Smooth muscle cell (in vitro differentiated cells): Measurements from ENCODE around the gene KLRC4. TPM values are rescaled to one million over a fixed set of nuclear protein-coding genes. Genes with fewer than 3 reads are reported as not detected.

Experiments
- DNase-seq: peaks from one replicate; lab custom pipeline; 2025; ENCODE audit not compliant: unreplicated experiment; lab: John Stamatoyannopoulos, UW
- H2AFZ ChIP-seq: fragments of 200-600 bp; sonication (generic); 2 replicates; pipeline ENCODE4 v1.6.0; 2016; ENCODE audit warnings: antibody characterized with exemption, low read depth, mild to moderate bottlenecking
- H3F3A ChIP-seq: fragments of 200-600 bp; sonication (generic); 2 replicates; pipeline ENCODE4 v1.6.0; 2017; ENCODE audit warnings: antibody characterized with exemption, low read depth
- H3K27ac ChIP-seq: fragments of 200-600 bp; sonication (generic); 2 replicates; pipeline ENCODE4 v1.5.1; 2016; ENCODE audit warnings: low read depth, mild to moderate bottlenecking
- H3K27me3 ChIP-seq: fragments of 200-600 bp; sonication (generic); 2 replicates; pipeline ENCODE4 v1.6.1; 2016; ENCODE audit warnings: low read depth, mild to moderate bottlenecking
- H3K36me3 ChIP-seq: fragments of 200-600 bp; sonication (generic); 2 replicates; pipeline ENCODE4 v1.5.1; 2016; ENCODE audit warnings: low read depth
- H3K4me1 ChIP-seq: fragments of 200-600 bp; sonication (generic); 2 replicates; pipeline ENCODE4 v1.5.1; 2016; ENCODE audit warnings: low read depth
- H3K4me2 ChIP-seq: fragments of 200-600 bp; sonication (generic); 2 replicates; pipeline ENCODE4 v1.6.0; 2016; ENCODE audit warnings: mild to moderate bottlenecking
- H3K4me3 ChIP-seq: fragments of 200-600 bp; sonication (generic); 2 replicates; pipeline ENCODE4 v1.5.1; 2016; ENCODE audit warnings: mild to moderate bottlenecking
- H3K79me2 ChIP-seq: fragments of 200-600 bp; sonication (generic); 2 replicates; pipeline ENCODE4 v1.6.0; 2016; ENCODE audit warnings: low read depth, mild to moderate bottlenecking
- H3K9ac ChIP-seq: fragments of 200-600 bp; sonication (generic); 2 replicates; pipeline ENCODE4 v1.6.0; 2016; ENCODE audit warnings: low read depth
- H3K9me3 ChIP-seq: fragments of 200-600 bp; sonication (generic); replicated peaks from 2 replicates; pipeline ENCODE4 v1.5.1; 2016; ENCODE audit warnings: low read depth
- H4K20me1 ChIP-seq: fragments of 200-600 bp; sonication (generic); 2 replicates; pipeline ENCODE4 v1.6.0; 2016; ENCODE audit warnings: low read depth
- CTCF ChIP-seq: fragments of 200-600 bp; sonication (generic); IDR thresholded peaks from 2 replicates; pipeline ENCODE4 v1.5.1; 2017; ENCODE audit warnings: borderline replicate concordance, mild to moderate bottlenecking, antibody characterized with exemption; ENCODE audit not compliant: insufficient read depth, poor library complexity, severe bottlenecking
- whole genome bisulfite sequencing: methylation state at CpG from one replicate; pipeline ENCODE4 v1.1.7; 2016; ENCODE audit warnings: low lambda C conversion rate; 5-methylcytosine and 5-hydroxymethylcytosine counted together
- polyA plus RNA-seq: library from polyadenylated mRNA; unstranded; fragments of >200 nt; fragmentation: Nextera tagmentation; extraction: Ambion mirVana; gene quantifications from 2 replicates; pipeline ENCODE4 v1.2.1, GENCODE V29; 2016
- total RNA-seq: library from RNA; depleted of rRNA; stranded (reverse); fragments of >200 nt; gene quantifications from 2 replicates; pipeline ENCODE4 v1.2.3, GENCODE V29; 2014

KLRC4 gene
- total and polyA plus RNA-seq, 2 experiments from 2014 or later = not detected

- Histone ChIP-seq H3K79me2 (no peaks in the 10 kb centered on the region), H3K4me1 (no peaks in the 10 kb centered on the region), H3K4me3 (no peak overlapping the region), H3K27me3 (no peaks in the 10 kb centered on the region), H3K9me3 (no peaks in the 10 kb centered on the region), H4K20me1 (no peaks in the 10 kb centered on the region), H3K9ac (no peak overlapping the region), H3K4me2 (no peak overlapping the region), H3F3A (no peaks in the 10 kb centered on the region), H3K36me3 (no peaks in the 10 kb centered on the region), H3K27ac (no peak overlapping the region), H2AFZ (no peak overlapping the region)
- 87% methylated on average over 3 of the region's 3 CpGs for WGBS
- no peak for TF ChIP-seq CTCF
- DNase-seq = no peak
Observed at GRCh38 chr12:10408842-10409241, 715 bp downstream of the KLRC4 start.

- WGBS = 92% methylated on average over 4 of the region's 4 CpGs
- Histone ChIP-seq H3K36me3 (no peaks in the 10 kb centered on the region), H3K4me3 (no peak overlapping the region), H2AFZ (no peak overlapping the region), H3K27ac (no peak overlapping the region), H4K20me1 (no peaks in the 10 kb centered on the region), H3K79me2 (no peaks in the 10 kb centered on the region), H3K27me3 (no peaks in the 10 kb centered on the region), H3F3A (no peaks in the 10 kb centered on the region), H3K4me2 (no peak overlapping the region), H3K9ac (no peak overlapping the region), H3K9me3 (no peaks in the 10 kb centered on the region), H3K4me1 (no peaks in the 10 kb centered on the region)
- TF ChIP-seq CTCF = no peak
- no peak for DNase-seq
Observed at GRCh38 chr12:10406725-10407124, 2.8 kb downstream of the KLRC4 start.

GRCh38 chr12:10405294-10405693 is 4.3 kb downstream of the KLRC4 start:
- no peaks in the 10 kb centered on the region for H3K79me2 ChIP-seq
- no peak for TF ChIP-seq CTCF
- H3K4me3 ChIP-seq = no peak overlapping the region

GRCh38 chr12:10404798-10405197 is 4.8 kb downstream of the KLRC4 start:
- Histone ChIP-seq H3K27ac (no peak overlapping the region), H3K4me2 (no peak overlapping the region), H3K9ac (no peak overlapping the region), H3K9me3 (no peaks in the 10 kb centered on the region), H3K36me3 (no peaks in the 10 kb centered on the region), H3K27me3 (no peaks in the 10 kb centered on the region), H4K20me1 (no peaks in the 10 kb centered on the region), H3K4me1 (no peaks in the 10 kb centered on the region), H3K79me2 (no peaks in the 10 kb centered on the region), H3K4me3 (no peak overlapping the region), H2AFZ (no peak overlapping the region), H3F3A (no peaks in the 10 kb centered on the region)
- no peak for TF ChIP-seq CTCF
- no peak for DNase-seq

More at GRCh38 chr12:10405294-10405693, 4.3 kb downstream of the KLRC4 start:
- no peaks in the 10 kb centered on the region for H3K9me3 ChIP-seq
- no peaks in the 10 kb centered on the region for H3F3A ChIP-seq
- DNase-seq = no peak
- H3K27me3 ChIP-seq = no peaks in the 10 kb centered on the region
- no peak overlapping the region for H3K9ac ChIP-seq
- H4K20me1 ChIP-seq = no peaks in the 10 kb centered on the region
- no peak overlapping the region for H3K27ac ChIP-seq
- no peaks in the 10 kb centered on the region for H3K4me1 ChIP-seq
- no peak overlapping the region for H2AFZ ChIP-seq
- no peak overlapping the region for H3K4me2 ChIP-seq
- no peaks in the 10 kb centered on the region for H3K36me3 ChIP-seq
- 90% methylated on average over 5 of the region's 5 CpGs for WGBS
